Thyroid gland (tissue), 4 donors: ENCODE results near the gene ARHGEF38. TPM values are rescaled to one million over a fixed set of nuclear protein-coding genes. Genes with fewer than 3 reads are reported as not detected.

Source experiments
- DNase-seq, 2 donors: peaks; one replicate each; pipeline ENCODE4 v3.0.0-alpha.2; 2019
- H3K27ac ChIP-seq, 3 donors: fragments of 200-600 bp; sonication (generic); 1 replicate in 2 of 3; 2 replicates in 1 of 3; pipeline ENCODE4 v1.5.1; 2016 to 2019; ENCODE audit warnings: mild to moderate bottlenecking in 1 of 3, moderate library complexity in 1 of 3
- H3K27me3 ChIP-seq: fragments of 200-600 bp; sonication (generic); one replicate; pipeline ENCODE4 v1.5.1; 2019
- H3K36me3 ChIP-seq, 2 donors: fragments of 200-600 bp; sonication (generic); one replicate each; pipeline ENCODE4 v1.5.1; 2016 to 2019
- H3K4me1 ChIP-seq, 2 donors: fragments of 200-600 bp; sonication (generic); one replicate each; pipeline ENCODE4 v1.5.1; 2017 to 2019
- H3K4me3 ChIP-seq, 3 donors: fragments of 200-600 bp; sonication (generic); replicated peaks in 1 of 3; 1 replicate in 2 of 3; 2 replicates in 1 of 3; pipeline ENCODE4 v1.5.1; 2016; ENCODE audit warnings: mild to moderate bottlenecking in 1 of 3
- H3K9me3 ChIP-seq: fragments of 200-600 bp; sonication (generic); one replicate; pipeline ENCODE4 v1.5.1; 2017
- POLR2A ChIP-seq, 2 donors: fragments of 450-650 bp; IDR thresholded peaks; one replicate each; pipeline ENCODE4 v1.6.1; 2017; ENCODE audit warnings: antibody characterized with exemption in 2 of 2, mild to moderate bottlenecking in 2 of 2, moderate library complexity in 1 of 2
- WGBS, 2 donors: methylation state at CpG; one replicate each; pipeline ENCODE4 v1.1.5; 2017; 5-methylcytosine and 5-hydroxymethylcytosine counted together
- intact Hi-C: fragments of 100-400 bp; cut with DNase I; formaldehyde crosslinking; loops from one replicate; pipeline ENCODE4 v1.15.1; 2023
- total RNA-seq, 4 donors: library from RNA; depleted of rRNA; stranded (reverse); fragments of >200 nt; gene quantifications; one replicate each; pipeline ENCODE4 v1.2.3, GENCODE V29; 2016
- TF ChIP-seq, protein P1 (sequence below), 6 experiments: fragments of 200-600 bp in 3 of 6; fragments of 450-650 bp in 3 of 6; sonication (generic) in 3 of 6; IDR thresholded peaks; one replicate each; pipeline ENCODE4 v1.5.1; 2016 to 2019; ENCODE audit warnings: antibody characterized with exemption in 6 of 6, mild to moderate bottlenecking in 2 of 6, inconsistent platforms in 1 of 6, moderate library complexity in 1 of 6

The ARHGEF38 gene
- total RNA-seq, 4 donors from 2014 or later: 2.5 to 10.1 (median 4.5) TPM

DNA sequence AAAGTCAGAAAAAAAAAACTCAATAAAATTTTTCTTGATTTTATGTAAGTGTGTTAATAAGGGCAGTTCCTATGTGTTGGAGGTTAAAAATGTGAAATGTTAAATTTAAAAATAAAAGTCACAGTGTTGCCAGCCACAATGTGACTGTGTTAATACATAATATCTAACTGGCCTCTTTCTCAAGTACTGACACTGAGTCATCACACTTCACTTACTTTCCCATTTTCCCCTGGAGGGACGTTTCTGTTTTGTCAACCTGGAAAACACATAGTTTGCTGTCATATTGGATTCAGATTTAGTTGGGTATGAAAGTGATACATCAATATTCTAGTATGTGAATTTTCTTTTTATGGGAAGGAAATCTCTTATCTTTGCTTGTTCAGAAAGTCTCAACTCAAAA lies 46.4 kb downstream of the ARHGEF38 start:
- Histone ChIP-seq H3K27ac (no peak overlapping the region), H3K4me1 (peaks cover 6 to 23% of the 10 kb centered on the region in 2 donors), H3K4me3 (no peak overlapping the region), H3K27me3 (no peaks in the 10 kb centered on the region), H3K9me3 (no peaks in the 10 kb centered on the region), H3K36me3 (no peaks in the 10 kb centered on the region)
- TF ChIP-seq POLR2A (IDR thresholded peaks at IDR 0.05): no peak
- TF ChIP-seq, protein P1, sequence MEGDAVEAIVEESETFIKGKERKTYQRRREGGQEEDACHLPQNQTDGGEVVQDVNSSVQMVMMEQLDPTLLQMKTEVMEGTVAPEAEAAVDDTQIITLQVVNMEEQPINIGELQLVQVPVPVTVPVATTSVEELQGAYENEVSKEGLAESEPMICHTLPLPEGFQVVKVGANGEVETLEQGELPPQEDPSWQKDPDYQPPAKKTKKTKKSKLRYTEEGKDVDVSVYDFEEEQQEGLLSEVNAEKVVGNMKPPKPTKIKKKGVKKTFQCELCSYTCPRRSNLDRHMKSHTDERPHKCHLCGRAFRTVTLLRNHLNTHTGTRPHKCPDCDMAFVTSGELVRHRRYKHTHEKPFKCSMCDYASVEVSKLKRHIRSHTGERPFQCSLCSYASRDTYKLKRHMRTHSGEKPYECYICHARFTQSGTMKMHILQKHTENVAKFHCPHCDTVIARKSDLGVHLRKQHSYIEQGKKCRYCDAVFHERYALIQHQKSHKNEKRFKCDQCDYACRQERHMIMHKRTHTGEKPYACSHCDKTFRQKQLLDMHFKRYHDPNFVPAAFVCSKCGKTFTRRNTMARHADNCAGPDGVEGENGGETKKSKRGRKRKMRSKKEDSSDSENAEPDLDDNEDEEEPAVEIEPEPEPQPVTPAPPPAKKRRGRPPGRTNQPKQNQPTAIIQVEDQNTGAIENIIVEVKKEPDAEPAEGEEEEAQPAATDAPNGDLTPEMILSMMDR (IDR thresholded peaks at IDR 0.05): no peak
- intact Hi-C loops: no loop called here
- DNase-seq: no peak
- 20 to 21% methylated on average over 1 of the region's 1 CpG for WGBS, 2 donors

DNA sequence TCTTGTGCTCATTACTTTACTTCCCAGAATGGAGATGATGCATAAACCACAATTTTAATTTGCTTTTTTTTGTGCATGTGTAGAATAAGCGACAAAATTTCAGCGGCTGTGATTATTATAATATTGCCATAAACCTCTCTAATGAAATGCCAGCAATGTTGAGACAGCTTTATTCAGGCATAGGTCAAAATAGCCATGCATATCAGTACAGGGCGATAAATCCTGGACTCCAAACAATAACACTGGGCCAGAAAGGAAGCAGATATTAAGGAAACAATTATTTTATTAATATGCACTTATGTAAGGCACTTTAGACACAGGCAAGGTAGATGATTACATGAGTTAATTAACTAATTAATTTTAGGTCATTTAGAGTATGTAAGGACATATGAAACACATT lies 47.1 kb downstream of the ARHGEF38 start:
- Histone ChIP-seq H3K4me3 (no peak overlapping the region), H3K4me1 (peaks cover 0 to 18% of the 10 kb centered on the region in 2 donors), H3K27me3 (no peaks in the 10 kb centered on the region), H3K9me3 (no peaks in the 10 kb centered on the region), H3K27ac (no peak overlapping the region), H3K36me3 (no peaks in the 10 kb centered on the region)
- DNase-seq: no peak
- intact Hi-C loops: no loop called here
- TF ChIP-seq POLR2A (IDR thresholded peaks at IDR 0.05): no peak
- TF ChIP-seq, protein P1 (IDR thresholded peaks at IDR 0.05): no peak
- 88 to 92% methylated on average over 3 of the region's 3 CpGs for WGBS, 2 donors

GRCh38 chr4:105599932-105600655 lies 47.7 kb downstream of the ARHGEF38 start:
- Histone ChIP-seq H3K4me1 (peaks cover 0 to 18% of the 10 kb centered on the region in 2 donors), H3K36me3 (no peaks in the 10 kb centered on the region), H3K9me3 (no peaks in the 10 kb centered on the region), H3K27me3 (no peaks in the 10 kb centered on the region), H3K27ac (no peak overlapping the region), H3K4me3 (no peak overlapping the region)
- TF ChIP-seq POLR2A (IDR thresholded peaks at IDR 0.05): no peak
- TF ChIP-seq, protein P1 (IDR thresholded peaks at IDR 0.05): no peak
- WGBS, 2 donors: 85 to 93% methylated on average over 3 of the region's 3 CpGs
- intact Hi-C loops: no loop called here
- DNase-seq: no peak

GRCh38 chr4:105600951-105601350 lies 48.5 kb downstream of the ARHGEF38 start:
- Histone ChIP-seq H3K9me3 (no peaks in the 10 kb centered on the region), H3K27ac (no peak overlapping the region), H3K4me3 (no peak overlapping the region), H3K4me1 (peaks cover 3 to 24% of the 10 kb centered on the region in 2 donors), H3K27me3 (no peaks in the 10 kb centered on the region), H3K36me3 (no peaks in the 10 kb centered on the region)
- DNase-seq: no peak
- 31 to 49% methylated on average over 1 of the region's 1 CpG for WGBS, 2 donors
- TF ChIP-seq, protein P1 (IDR thresholded peaks at IDR 0.05): no peak
- TF ChIP-seq POLR2A (IDR thresholded peaks at IDR 0.05): no peak
- intact Hi-C loops: no loop called here

- Histone ChIP-seq H3K4me1 (peaks cover 3 to 24% of the 10 kb centered on the region in 2 donors), H3K27me3 (no peaks in the 10 kb centered on the region), H3K36me3 (no peaks in the 10 kb centered on the region), H3K4me3 (no peak overlapping the region), H3K9me3 (no peaks in the 10 kb centered on the region), H3K27ac (no peak overlapping the region)
- WGBS, 2 donors: 92 to 97% methylated on average over 1 of the region's 1 CpG
- intact Hi-C loops: no loop called here
- TF ChIP-seq, protein P1 (IDR thresholded peaks at IDR 0.05): no peak
- TF ChIP-seq POLR2A (IDR thresholded peaks at IDR 0.05): no peak
- no peak for DNase-seq
Measured at GRCh38 chr4:105601406-105601805, 49.0 kb downstream of the ARHGEF38 start.
